Left kidney (tissue), 2 donors: Measurements from ENCODE around the gene AIG1. TPM values are rescaled to one million over a fixed set of nuclear protein-coding genes. Genes with fewer than 3 reads are reported as not detected.
"Not testable (repeated sequence)": the region's sequence is repeated elsewhere in the genome, so short reads cannot be mapped to it uniquely, and the experiment has no call there.

ENCODE experiments used
- DNase-seq: peaks from one replicate; pipeline ENCODE4 v3.0.0-alpha.2; 2013
- polyA plus RNA-seq: library from polyadenylated mRNA; unstranded; fragments of 120-200 nt; gene quantifications from one replicate; pipeline ENCODE4 v1.2.1, GENCODE V29; 2013; ENCODE audit not compliant: insufficient read length

The AIG1 gene
- polyA plus RNA-seq, 1 donor: 118 TPM

GRCh38 chr6:143264986-143265764 lies 204.5 kb downstream of the AIG1 start:
- DNase-seq: no peak

- DNase-seq: no peak
These were observed 207.1 kb downstream of the AIG1 start for GRCh38 chr6:143267760-143268159.

- DNase-seq: no peak
These were observed 207.8 kb downstream of the AIG1 start for GRCh38 chr6:143268439-143268838.

- DNase-seq: no peak
These were observed 209.3 kb downstream of the AIG1 start for GRCh38 chr6:143270026-143270425.

- DNase-seq: peak; percentile 19
These were observed 210.3 kb downstream of the AIG1 start for GRCh38 chr6:143271024-143271423.

GRCh38 chr6:143276436-143276835 lies 215.7 kb downstream of the AIG1 start:
- no peak for DNase-seq

GRCh38 chr6:143279385-143279784 lies 218.7 kb downstream of the AIG1 start:
- no peak for DNase-seq

- peak; percentile 39 for DNase-seq
These were observed 223.4 kb downstream of the AIG1 start for GRCh38 chr6:143283887-143284645.

- no peak for DNase-seq
These were observed 225.6 kb downstream of the AIG1 start for GRCh38 chr6:143286251-143286795.

GRCh38 chr6:143288923-143289322 lies 228.2 kb downstream of the AIG1 start:
- no peak for DNase-seq

- no peak for DNase-seq
These were observed 229.5 kb downstream of the AIG1 start for GRCh38 chr6:143290206-143290605.

GRCh38 chr6:143293523-143293922 lies 232.8 kb downstream of the AIG1 start:
- DNase-seq: no peak

- no peak for DNase-seq
These were observed 233.7 kb downstream of the AIG1 start for GRCh38 chr6:143294265-143294860.

- no peak for DNase-seq
These were observed 235.2 kb downstream of the AIG1 start for GRCh38 chr6:143295932-143296331.

- no peak for DNase-seq
These were observed 237.4 kb downstream of the AIG1 start for GRCh38 chr6:143298071-143298470.

GRCh38 chr6:143299253-143300166 lies 238.8 kb downstream of the AIG1 start:
- DNase-seq: no peak

GRCh38 chr6:143301188-143301587 lies 240.5 kb downstream of the AIG1 start:
- no peak for DNase-seq

GRCh38 chr6:143307760-143308159 lies 247.1 kb downstream of the AIG1 start:
- DNase-seq: not testable (repeated sequence)

- DNase-seq: no peak
These were observed 252.5 kb downstream of the AIG1 start for GRCh38 chr6:143313163-143313562.

- DNase-seq: no peak
These were observed 260.9 kb downstream of the AIG1 start for GRCh38 chr6:143321491-143322086.

- DNase-seq: no peak
These were observed 261.7 kb downstream of the AIG1 start for GRCh38 chr6:143322386-143322785.
